ENCODE results near the gene PRR23B.

DNA sequence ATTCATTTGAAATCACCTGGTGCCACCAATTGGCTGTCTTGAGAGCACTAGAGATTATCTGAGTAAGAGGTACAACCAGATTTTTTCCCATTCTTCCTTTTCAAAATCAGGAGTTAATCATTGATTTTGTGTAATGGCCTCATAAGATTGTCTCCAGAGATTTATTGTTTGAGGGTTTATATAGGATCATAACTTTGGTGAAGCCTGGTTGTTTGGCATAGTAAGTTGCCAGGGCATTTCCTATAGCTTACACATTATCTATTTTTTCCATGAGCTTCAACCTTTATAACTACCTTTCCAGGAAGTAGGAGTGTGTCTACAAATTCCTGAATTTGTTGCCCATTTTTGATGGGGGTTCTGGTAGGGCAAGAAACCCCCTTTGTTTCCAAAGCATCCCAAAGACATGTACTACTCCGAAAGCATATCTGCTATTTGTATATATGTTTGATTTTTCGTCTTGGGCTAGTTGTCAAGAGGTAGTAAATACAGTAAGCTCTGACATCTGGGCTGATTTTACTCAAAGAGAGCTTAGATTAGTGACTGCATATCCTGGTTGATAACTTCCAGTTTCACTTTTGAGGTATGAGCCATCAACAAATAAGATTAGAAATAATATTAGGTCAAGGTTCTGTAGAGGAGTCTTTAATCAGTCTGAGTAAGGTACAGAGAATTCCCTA is 11.7 kb upstream of the PRR23B start:
- TF ChIP-seq CTCF (conservative IDR thresholded peaks at IDR 0.05; ENCODE audit: low read depth, low read length) (no peak), EZH2 (IDR thresholded peaks at IDR 0.05; ENCODE audit: borderline replicate concordance, low read depth, low read length, poor library complexity, severe bottlenecking) (no peak)

All from A673 (cell line).